HCT116 (cell line): ENCODE results near the gene SLC9B1. TPM values are rescaled to one million over a fixed set of nuclear protein-coding genes. Genes with fewer than 3 reads are reported as not detected.

Source experiments
- ATAC-seq: fragments of 200-7000 bp; cut with Tn5 transposase; 2 replicates; pipeline ENCODE4 v1.9.1; 2020; ENCODE audit warnings: mild to moderate bottlenecking, moderate library complexity
- BruUV-seq: library from RNA; stranded (reverse); fragments of 400-500 nt; replicated peaks from 2 replicates; lab custom pipeline; 2021; lab: Mats Ljungman, UMichigan
- CTCF ChIA-PET: fragments of 300-600 bp; sonication (Branson Sonifier 250); formaldehyde crosslinking; loops from one replicate; lab custom pipeline; 2021; ENCODE audit warnings: antibody characterized with exemption; lab: Charles Lee
- POLR2A ChIA-PET: fragments of 300-600, 350-600 bp; sonication (Branson Sonifier 250); formaldehyde crosslinking; loops from one replicate; lab custom pipeline; 2021; ENCODE audit warnings: antibody characterized with exemption; lab: Charles Lee
- RAD21 ChIA-PET, 2 experiments: fragments of 300-600 bp; sonication (Branson Sonifier 250); formaldehyde crosslinking; loops; one replicate each; lab custom pipeline; 2023; ENCODE audit warnings: low total read pairs in 2 of 2; ENCODE audit not compliant: uncharacterized antibody in 2 of 2, unreplicated experiment in 2 of 2, low non-redundant PET in 1 of 2; lab: Charles Lee
- DNase-seq: peaks from one replicate; pipeline ENCODE4 v3.0.0-alpha.2; 2010; ENCODE audit warnings: low read depth, low spot score
- H2AFZ ChIP-seq: fragments of 200-600 bp; shearing (Covaris generic), sonication (generic); 2 replicates; pipeline ENCODE4 v1.6.1; 2017; ENCODE audit warnings: low read depth, mixed run types, mixed read lengths, antibody characterized with exemption, low read length; ENCODE audit not compliant: poor library complexity, severe bottlenecking
- H3K27ac ChIP-seq: 2 replicates; pipeline ENCODE4 v1.5.1; 2012; ENCODE audit warnings: low read depth, low read length
- H3K27me3 ChIP-seq: fragments of 200-600 bp; sonication (generic); 2 replicates; pipeline ENCODE4 v1.6.1; 2016; ENCODE audit warnings: mixed run types, low read length, mixed read lengths; ENCODE audit not compliant: insufficient read depth
- H3K36me3 ChIP-seq, 2 experiments: fragments of 200-500 bp in 1 of 2; fragments of 200-600 bp in 1 of 2; sonication (Bioruptor generic) in 1 of 2; sonication (generic) in 1 of 2; 2 replicates each; pipeline versions ENCODE4 v1.5.1 to v1.6.1; 2014 to 2016; ENCODE audit warnings: low read length in 2 of 2, inconsistent platforms in 1 of 2, mixed read lengths in 1 of 2, mixed run types in 1 of 2; ENCODE audit not compliant: insufficient read depth in 2 of 2, control insufficient read depth in 1 of 2
- H3K4me1 ChIP-seq, 2 experiments: fragments of 200-600 bp in 1 of 2; sonication (generic) in 1 of 2; 2 replicates each; pipeline versions ENCODE4 v1.5.1 to v1.6.1; 2012 to 2017; ENCODE audit warnings: low read length in 2 of 2, inconsistent platforms in 1 of 2, mild to moderate bottlenecking in 1 of 2, mixed read lengths in 1 of 2, mixed run types in 1 of 2, moderate library complexity in 1 of 2; ENCODE audit not compliant: insufficient read depth in 2 of 2, control insufficient read depth in 1 of 2
- H3K4me2 ChIP-seq: fragments of 200-600 bp; sonication (generic); 2 replicates; pipeline ENCODE4 v1.6.1; 2017; ENCODE audit warnings: mixed run types, low read length, mixed read lengths
- H3K4me3 ChIP-seq, 2 experiments: fragments of 200-600 bp in 1 of 2; sonication (generic) in 1 of 2; replicated peaks in 1 of 2; 2 replicates each; pipeline ENCODE4 v1.5.1; 2011 to 2016; ENCODE audit warnings: low read length in 2 of 2, control low read depth in 1 of 2, low read depth in 1 of 2, mild to moderate bottlenecking in 1 of 2, mixed read lengths in 1 of 2, mixed run types in 1 of 2
- H3K79me2 ChIP-seq: fragments of 200-600 bp; sonication (generic); 2 replicates; pipeline ENCODE4 v1.6.1; 2017; ENCODE audit warnings: mild to moderate bottlenecking, mixed run types, low read length, moderate library complexity, mixed read lengths; ENCODE audit not compliant: insufficient read depth
- H3K9ac ChIP-seq: fragments of 200-600 bp; sonication (generic); 2 replicates; pipeline ENCODE4 v1.6.1; 2016; ENCODE audit warnings: low read length, mixed read lengths
- H3K9me2 ChIP-seq: fragments of 200-600 bp; sonication (generic), shearing (Covaris generic); 2 replicates; pipeline ENCODE4 v1.6.1; 2017; ENCODE audit warnings: mixed run types, mild to moderate bottlenecking, moderate library complexity; ENCODE audit not compliant: insufficient read depth
- H3K9me3 ChIP-seq, 2 experiments: fragments of 200-500 bp in 1 of 2; fragments of 200-600 bp in 1 of 2; sonication (Bioruptor generic) in 1 of 2; sonication (generic) in 1 of 2; 2 replicates each; pipeline ENCODE4 v1.6.1; 2014 to 2017; ENCODE audit warnings: low read length in 2 of 2, mixed read lengths in 2 of 2, inconsistent platforms in 1 of 2, low read depth in 1 of 2, mild to moderate bottlenecking in 1 of 2, mixed run types in 1 of 2, moderate library complexity in 1 of 2; ENCODE audit not compliant: control insufficient read depth in 1 of 2, insufficient read depth in 1 of 2
- H4K20me1 ChIP-seq: fragments of 200-600 bp; sonication (generic), shearing (Covaris generic); 2 replicates; pipeline ENCODE4 v1.6.1; 2017; ENCODE audit warnings: mixed run types, mild to moderate bottlenecking, moderate library complexity; ENCODE audit not compliant: insufficient read depth
- CBX3 ChIP-seq: IDR thresholded peaks from 2 replicates; pipeline ENCODE4 v1.6.1; 2012; ENCODE audit warnings: low read depth
- EZH2phosphoT487 ChIP-seq: fragments of 200-600 bp; IDR thresholded peaks from 2 replicates; pipeline ENCODE4 v1.6.1; 2018; ENCODE audit warnings: antibody characterized with exemption, borderline replicate concordance
- FOSL1 ChIP-seq: IDR thresholded peaks from 2 replicates; pipeline ENCODE4 v1.6.1; 2012; ENCODE audit warnings: low read depth
- JUND ChIP-seq: IDR thresholded peaks from 2 replicates; pipeline ENCODE4 v1.6.1; 2012
- POLR2A ChIP-seq: IDR thresholded peaks from 2 replicates; pipeline ENCODE4 v1.7.0; 2011; ENCODE audit warnings: borderline replicate concordance; ENCODE audit not compliant: insufficient read depth, insufficient read length; ENCODE audit errors: extremely low read depth
- SRF ChIP-seq: IDR thresholded peaks from 2 replicates; pipeline ENCODE4 v1.6.1; 2012; ENCODE audit warnings: low read depth
- ZFX ChIP-seq: fragments of 450-650 bp; IDR thresholded peaks from 2 replicates; pipeline ENCODE4 v1.6.1; 2017
- intact Hi-C: fragments of 100-400 bp; cut with micrococcal nuclease; formaldehyde crosslinking; loops from 2 replicates; pipeline ENCODE4 v1.10.0; 2022
- total RNA-seq: library from RNA; stranded (reverse); gene quantifications from one replicate; pipeline ENCODE4 v1.2.1, GENCODE V29; 2021; ENCODE audit not compliant: unreplicated experiment
- TF ChIP-seq, protein P1 (sequence below): IDR thresholded peaks from 2 replicates; pipeline ENCODE4 v1.6.1; 2011; ENCODE audit warnings: mild to moderate bottlenecking, low read length, moderate library complexity; ENCODE audit not compliant: insufficient replicate concordance; ENCODE audit errors: extremely low read depth
- TF ChIP-seq, protein P2 (sequence below): IDR thresholded peaks from 2 replicates; pipeline ENCODE4 v1.6.1; 2012
- TF ChIP-seq, protein P3 (sequence below): IDR thresholded peaks from 2 replicates; pipeline ENCODE4 v1.6.1; 2012; ENCODE audit warnings: low read depth
- TF ChIP-seq, protein P4 (sequence below): IDR thresholded peaks from 2 replicates; pipeline ENCODE4 v1.6.1; 2012
- TF ChIP-seq, protein P5 (sequence below), 3 experiments: fragments of 200-600 bp in 1 of 3; sonication (generic) in 1 of 3; IDR thresholded peaks in 2 of 3; conservative IDR thresholded peaks in 1 of 3; 2 replicates each; pipeline ENCODE4 v1.5.1; 2012 to 2017; ENCODE audit warnings: low read depth in 2 of 3, low read length in 2 of 3, antibody characterized with exemption in 1 of 3, borderline replicate concordance in 1 of 3, control low read depth in 1 of 3, mild to moderate bottlenecking in 1 of 3, mixed read lengths in 1 of 3, mixed run types in 1 of 3, moderate library complexity in 1 of 3; ENCODE audit not compliant: insufficient read depth in 1 of 3

The SLC9B1 gene
- total RNA-seq, 1 experiment from 2014 or later: 0.74 TPM

DNA sequence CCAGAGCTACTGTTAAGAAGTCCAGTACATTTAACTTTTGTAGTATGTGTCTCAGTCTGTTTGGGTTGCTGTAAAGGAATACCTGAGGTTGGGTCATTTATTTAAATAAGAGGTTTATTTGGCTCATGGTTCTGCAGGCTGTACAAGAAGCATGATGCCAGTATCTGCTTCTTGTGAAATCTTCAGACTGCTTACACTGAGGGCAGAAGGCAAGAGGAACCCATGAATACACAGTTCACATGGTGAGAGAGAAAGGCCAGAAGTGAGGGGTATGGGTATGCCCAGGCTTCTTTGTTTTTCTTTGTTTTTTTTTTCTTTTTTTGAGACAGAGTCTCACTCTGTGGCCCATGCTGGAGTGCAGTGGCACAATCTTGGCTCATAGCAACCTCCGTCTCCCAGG is 156.8 kb downstream of the SLC9B1 start:
- no peak overlapping the region for H3K4me3 ChIP-seq
- no peak overlapping the region for H2AFZ ChIP-seq
- H4K20me1 ChIP-seq: no peaks in the 10 kb centered on the region
- TF ChIP-seq, protein P1, sequence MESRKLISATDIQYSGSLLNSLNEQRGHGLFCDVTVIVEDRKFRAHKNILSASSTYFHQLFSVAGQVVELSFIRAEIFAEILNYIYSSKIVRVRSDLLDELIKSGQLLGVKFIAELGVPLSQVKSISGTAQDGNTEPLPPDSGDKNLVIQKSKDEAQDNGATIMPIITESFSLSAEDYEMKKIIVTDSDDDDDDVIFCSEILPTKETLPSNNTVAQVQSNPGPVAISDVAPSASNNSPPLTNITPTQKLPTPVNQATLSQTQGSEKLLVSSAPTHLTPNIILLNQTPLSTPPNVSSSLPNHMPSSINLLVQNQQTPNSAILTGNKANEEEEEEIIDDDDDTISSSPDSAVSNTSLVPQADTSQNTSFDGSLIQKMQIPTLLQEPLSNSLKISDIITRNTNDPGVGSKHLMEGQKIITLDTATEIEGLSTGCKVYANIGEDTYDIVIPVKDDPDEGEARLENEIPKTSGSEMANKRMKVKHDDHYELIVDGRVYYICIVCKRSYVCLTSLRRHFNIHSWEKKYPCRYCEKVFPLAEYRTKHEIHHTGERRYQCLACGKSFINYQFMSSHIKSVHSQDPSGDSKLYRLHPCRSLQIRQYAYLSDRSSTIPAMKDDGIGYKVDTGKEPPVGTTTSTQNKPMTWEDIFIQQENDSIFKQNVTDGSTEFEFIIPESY: no peak
- TF ChIP-seq POLR2A (no peak), JUND (no peak), SRF (no peak), CBX3 (no peak), FOSL1 (no peak), ZFX (no peak), EZH2phosphoT487 (no peak)
- TF ChIP-seq, protein P2, sequence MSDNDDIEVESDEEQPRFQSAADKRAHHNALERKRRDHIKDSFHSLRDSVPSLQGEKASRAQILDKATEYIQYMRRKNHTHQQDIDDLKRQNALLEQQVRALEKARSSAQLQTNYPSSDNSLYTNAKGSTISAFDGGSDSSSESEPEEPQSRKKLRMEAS: no peak
- TF ChIP-seq, protein P3, sequence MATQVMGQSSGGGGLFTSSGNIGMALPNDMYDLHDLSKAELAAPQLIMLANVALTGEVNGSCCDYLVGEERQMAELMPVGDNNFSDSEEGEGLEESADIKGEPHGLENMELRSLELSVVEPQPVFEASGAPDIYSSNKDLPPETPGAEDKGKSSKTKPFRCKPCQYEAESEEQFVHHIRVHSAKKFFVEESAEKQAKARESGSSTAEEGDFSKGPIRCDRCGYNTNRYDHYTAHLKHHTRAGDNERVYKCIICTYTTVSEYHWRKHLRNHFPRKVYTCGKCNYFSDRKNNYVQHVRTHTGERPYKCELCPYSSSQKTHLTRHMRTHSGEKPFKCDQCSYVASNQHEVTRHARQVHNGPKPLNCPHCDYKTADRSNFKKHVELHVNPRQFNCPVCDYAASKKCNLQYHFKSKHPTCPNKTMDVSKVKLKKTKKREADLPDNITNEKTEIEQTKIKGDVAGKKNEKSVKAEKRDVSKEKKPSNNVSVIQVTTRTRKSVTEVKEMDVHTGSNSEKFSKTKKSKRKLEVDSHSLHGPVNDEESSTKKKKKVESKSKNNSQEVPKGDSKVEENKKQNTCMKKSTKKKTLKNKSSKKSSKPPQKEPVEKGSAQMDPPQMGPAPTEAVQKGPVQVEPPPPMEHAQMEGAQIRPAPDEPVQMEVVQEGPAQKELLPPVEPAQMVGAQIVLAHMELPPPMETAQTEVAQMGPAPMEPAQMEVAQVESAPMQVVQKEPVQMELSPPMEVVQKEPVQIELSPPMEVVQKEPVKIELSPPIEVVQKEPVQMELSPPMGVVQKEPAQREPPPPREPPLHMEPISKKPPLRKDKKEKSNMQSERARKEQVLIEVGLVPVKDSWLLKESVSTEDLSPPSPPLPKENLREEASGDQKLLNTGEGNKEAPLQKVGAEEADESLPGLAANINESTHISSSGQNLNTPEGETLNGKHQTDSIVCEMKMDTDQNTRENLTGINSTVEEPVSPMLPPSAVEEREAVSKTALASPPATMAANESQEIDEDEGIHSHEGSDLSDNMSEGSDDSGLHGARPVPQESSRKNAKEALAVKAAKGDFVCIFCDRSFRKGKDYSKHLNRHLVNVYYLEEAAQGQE: no peak
- TF ChIP-seq, protein P4, sequence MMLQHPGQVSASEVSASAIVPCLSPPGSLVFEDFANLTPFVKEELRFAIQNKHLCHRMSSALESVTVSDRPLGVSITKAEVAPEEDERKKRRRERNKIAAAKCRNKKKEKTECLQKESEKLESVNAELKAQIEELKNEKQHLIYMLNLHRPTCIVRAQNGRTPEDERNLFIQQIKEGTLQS: no peak
- TF ChIP-seq, protein P5, sequence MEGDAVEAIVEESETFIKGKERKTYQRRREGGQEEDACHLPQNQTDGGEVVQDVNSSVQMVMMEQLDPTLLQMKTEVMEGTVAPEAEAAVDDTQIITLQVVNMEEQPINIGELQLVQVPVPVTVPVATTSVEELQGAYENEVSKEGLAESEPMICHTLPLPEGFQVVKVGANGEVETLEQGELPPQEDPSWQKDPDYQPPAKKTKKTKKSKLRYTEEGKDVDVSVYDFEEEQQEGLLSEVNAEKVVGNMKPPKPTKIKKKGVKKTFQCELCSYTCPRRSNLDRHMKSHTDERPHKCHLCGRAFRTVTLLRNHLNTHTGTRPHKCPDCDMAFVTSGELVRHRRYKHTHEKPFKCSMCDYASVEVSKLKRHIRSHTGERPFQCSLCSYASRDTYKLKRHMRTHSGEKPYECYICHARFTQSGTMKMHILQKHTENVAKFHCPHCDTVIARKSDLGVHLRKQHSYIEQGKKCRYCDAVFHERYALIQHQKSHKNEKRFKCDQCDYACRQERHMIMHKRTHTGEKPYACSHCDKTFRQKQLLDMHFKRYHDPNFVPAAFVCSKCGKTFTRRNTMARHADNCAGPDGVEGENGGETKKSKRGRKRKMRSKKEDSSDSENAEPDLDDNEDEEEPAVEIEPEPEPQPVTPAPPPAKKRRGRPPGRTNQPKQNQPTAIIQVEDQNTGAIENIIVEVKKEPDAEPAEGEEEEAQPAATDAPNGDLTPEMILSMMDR (IDR thresholded peaks at IDR 0.05 in 2 of 3, conservative IDR thresholded peaks at IDR 0.05 in 1 of 3; ENCODE audit: borderline replicate concordance in 1 of 3, insufficient read depth in 1 of 3, low read depth in 2 of 3, low read length in 2 of 3): no peak
- intact Hi-C loops: no loop called here
- H3K4me2 ChIP-seq: no peak overlapping the region
- BruUV-seq: no TSS peak
- DNase-seq: no peak
- 0 out of 4 replicates have a peak, but pooled peaks cover 0 to 4% of the 10 kb centered on the region in 2 experiments for H3K36me3 ChIP-seq
- H3K9me2 ChIP-seq: no peaks in the 10 kb centered on the region
- ChIA-PET POLR2A (no interaction called here), RAD21 (no interaction called here), CTCF (no interaction called here)
- no peaks in the 10 kb centered on the region for H3K27me3 ChIP-seq
- peaks cover 0 to 4% of the 10 kb centered on the region in 2 experiments; a peak in 1 of 4 replicates for H3K9me3 ChIP-seq
- no peak overlapping the region for H3K9ac ChIP-seq
- H3K27ac ChIP-seq: no peak overlapping the region
- no peak for ATAC-seq
- peaks cover 64% of the 10 kb centered on the region for H3K79me2 ChIP-seq
- peaks cover 0 to 7% of the 10 kb centered on the region in 2 experiments; a peak in 2 of 4 replicates for H3K4me1 ChIP-seq
